Measurements from ENCODE around the gene TMEM95. TPM values are rescaled to one million over a fixed set of nuclear protein-coding genes. Genes with fewer than 3 reads are reported as not detected.

TMEM95 gene
- total and polyA plus RNA-seq, 3 donors from 2014 or later = 2.8 to 9.9 (median 6.6) TPM

- Histone ChIP-seq H3K27me3 (no peaks in the 10 kb centered on the region), H3K4me3 (no peak overlapping the region), H3K9me3 (no peaks in the 10 kb centered on the region), H3K27ac (no peak overlapping the region), H3K36me3 (ENCODE audit: low read depth, missing control alignments) (no peaks in the 10 kb centered on the region), H3K4me1 (peaks cover 20% of the 10 kb centered on the region)
- 66 to 76% methylated on average over 9 of the region's 9 CpGs for WGBS, 2 donors
- intact Hi-C loops (cut with DNase I; ENCODE audit: low total_unique reads) = loop anchor here (10.0 kb wide), 1 partner anchor 210 kb away; the partner anchor contains the start of gene SENP3
- peak; percentile 51 for DNase-seq
- TF ChIP-seq POLR2A (IDR thresholded peaks at IDR 0.05) = no peak
- TF ChIP-seq, protein P1, sequence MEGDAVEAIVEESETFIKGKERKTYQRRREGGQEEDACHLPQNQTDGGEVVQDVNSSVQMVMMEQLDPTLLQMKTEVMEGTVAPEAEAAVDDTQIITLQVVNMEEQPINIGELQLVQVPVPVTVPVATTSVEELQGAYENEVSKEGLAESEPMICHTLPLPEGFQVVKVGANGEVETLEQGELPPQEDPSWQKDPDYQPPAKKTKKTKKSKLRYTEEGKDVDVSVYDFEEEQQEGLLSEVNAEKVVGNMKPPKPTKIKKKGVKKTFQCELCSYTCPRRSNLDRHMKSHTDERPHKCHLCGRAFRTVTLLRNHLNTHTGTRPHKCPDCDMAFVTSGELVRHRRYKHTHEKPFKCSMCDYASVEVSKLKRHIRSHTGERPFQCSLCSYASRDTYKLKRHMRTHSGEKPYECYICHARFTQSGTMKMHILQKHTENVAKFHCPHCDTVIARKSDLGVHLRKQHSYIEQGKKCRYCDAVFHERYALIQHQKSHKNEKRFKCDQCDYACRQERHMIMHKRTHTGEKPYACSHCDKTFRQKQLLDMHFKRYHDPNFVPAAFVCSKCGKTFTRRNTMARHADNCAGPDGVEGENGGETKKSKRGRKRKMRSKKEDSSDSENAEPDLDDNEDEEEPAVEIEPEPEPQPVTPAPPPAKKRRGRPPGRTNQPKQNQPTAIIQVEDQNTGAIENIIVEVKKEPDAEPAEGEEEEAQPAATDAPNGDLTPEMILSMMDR (IDR thresholded peaks at IDR 0.05) = no peak
Measured at GRCh38 chr17:7354262-7354843, 603 bp upstream of the TMEM95 start.

DNA sequence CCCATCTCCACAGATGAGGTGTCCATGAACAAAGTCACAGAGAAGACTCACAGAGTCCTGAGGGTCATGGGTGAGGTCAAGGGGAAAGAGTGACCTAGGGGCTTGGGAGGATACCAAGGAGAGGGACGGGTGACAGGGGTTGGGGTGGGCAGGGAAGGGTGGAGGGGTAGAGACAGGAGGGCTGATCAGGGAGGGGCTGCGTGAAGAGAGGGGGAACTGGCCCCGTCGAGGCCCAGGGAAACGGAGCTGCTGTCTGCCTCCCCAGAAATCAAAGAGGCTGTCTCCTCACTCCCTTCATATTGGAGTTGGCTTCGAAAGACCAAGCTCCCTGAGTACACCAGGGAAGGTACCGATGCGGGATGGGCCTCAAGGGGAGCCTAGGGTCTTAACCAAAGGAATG lies 617 bp downstream of the TMEM95 start:
- intact Hi-C loops (cut with DNase I; ENCODE audit: low total_unique reads) = loop anchor here (10.0 kb wide), 1 partner anchor 209 kb away; the partner anchor contains the start of gene SENP3
- 77 to 84% methylated on average over 8 of the region's 8 CpGs for WGBS, 2 donors
- Histone ChIP-seq H3K36me3 (ENCODE audit: low read depth, missing control alignments) (no peaks in the 10 kb centered on the region), H3K4me3 (no peak overlapping the region), H3K27ac (no peak overlapping the region), H3K4me1 (peaks cover 14% of the 10 kb centered on the region), H3K27me3 (no peaks in the 10 kb centered on the region), H3K9me3 (no peaks in the 10 kb centered on the region)
- DNase-seq = no peak
- TF ChIP-seq, protein P1 (IDR thresholded peaks at IDR 0.05) = no peak
- no peak for TF ChIP-seq POLR2A (IDR thresholded peaks at IDR 0.05)

GRCh38 chr17:7356072-7356549 lies 1.2 kb downstream of the TMEM95 start:
- Histone ChIP-seq H3K36me3 (ENCODE audit: low read depth, missing control alignments) (no peaks in the 10 kb centered on the region), H3K4me3 (no peak overlapping the region), H3K9me3 (no peaks in the 10 kb centered on the region), H3K27ac (no peak overlapping the region), H3K4me1 (peaks cover 14% of the 10 kb centered on the region), H3K27me3 (no peaks in the 10 kb centered on the region)
- TF ChIP-seq, protein P1 (IDR thresholded peaks at IDR 0.05) = peak; percentile 71 to 76 (median 75)
- TF ChIP-seq POLR2A (IDR thresholded peaks at IDR 0.05) = no peak
- 29% methylated on average over 12 of the region's 12 CpGs; no CpG with 5 or more reads in 1 of the 2 donors for WGBS, 2 donors
- peak; percentile 77 for DNase-seq
- intact Hi-C loops (cut with DNase I; ENCODE audit: low total_unique reads) = loop anchor here (10.0 kb wide), 1 partner anchor 209 kb away; the partner anchor contains the start of gene SENP3

- H3K27ac ChIP-seq = no peak overlapping the region
- no peaks in the 10 kb centered on the region for H3K9me3 ChIP-seq
- H3K4me3 ChIP-seq = no peak overlapping the region
- no peaks in the 10 kb centered on the region for H3K36me3 ChIP-seq (ENCODE audit: low read depth, missing control alignments)
- H3K27me3 ChIP-seq = no peaks in the 10 kb centered on the region
- peaks cover 14% of the 10 kb centered on the region for H3K4me1 ChIP-seq
- intact Hi-C loops (cut with DNase I; ENCODE audit: low total_unique reads) = loop anchor here (10.0 kb wide), 1 partner anchor 208 kb away; the partner anchor contains the start of gene SENP3
- DNase-seq = no peak
- TF ChIP-seq, protein P1 (IDR thresholded peaks at IDR 0.05) = no peak
- no peak for TF ChIP-seq POLR2A (IDR thresholded peaks at IDR 0.05)
- WGBS, 2 donors = 80 to 91% methylated on average over 7 to 8 of the region's 8 CpGs
Measured at GRCh38 chr17:7356756-7357155, 1.8 kb downstream of the TMEM95 start.
